ENCODE data around the gene LGR6. TPM values are rescaled to one million over a fixed set of nuclear protein-coding genes. Genes with fewer than 3 reads are reported as not detected.
"Not testable (repeated sequence)": the region's sequence is repeated elsewhere in the genome, so short reads cannot be mapped to it uniquely, and the experiment has no call there.

Gene LGR6
- total RNA-seq, 2 experiments from 2014 or later: 0.26 TPM; not detected in 1

- CTCF ChIA-PET: interaction anchor here (1.2 to 3.7 kb wide), 9 partner anchors 8 to 132 kb away, joined by 3 to 28 read pairs (median 8); partner anchors contain the start of gene PTPN7
- no peaks in the 10 kb centered on the region for H3K36me3 Mint-ChIP-seq
- peaks cover 2% of the 10 kb centered on the region for H3K27me3 Mint-ChIP-seq
- no peak overlapping the region for H3K4me3 Mint-ChIP-seq
- DNase-seq: no peak
- H3K9me3 Mint-ChIP-seq (ENCODE audit: low read depth): no peaks in the 10 kb centered on the region
- ATAC-seq: no peak
- peaks cover 7% of the 10 kb centered on the region for H3K4me1 Mint-ChIP-seq
- no peak overlapping the region for H3K27ac Mint-ChIP-seq
Measured at GRCh38 chr1:202187697-202188407, 5.7 kb upstream of the LGR6 start.

GRCh38 chr1:202189001-202189790 lies 4.4 kb upstream of the LGR6 start:
- Mint-ChIP-seq H3K27me3 (peaks cover 9% of the 10 kb centered on the region), H3K27ac (no peak overlapping the region), H3K4me1 (peaks cover 4% of the 10 kb centered on the region), H3K36me3 (no peaks in the 10 kb centered on the region), H3K4me3 (no peak overlapping the region), H3K9me3 (ENCODE audit: low read depth) (no peaks in the 10 kb centered on the region)
- ATAC-seq (peak; percentile 79), DNase-seq (peak; percentile 83)
- CTCF ChIA-PET: interaction anchor here (0.7 to 3.7 kb wide), 26 partner anchors 10 to 530 kb away, joined by 3 to 28 read pairs (median 5); partner anchors contain the start of gene UBE2T

GRCh38 chr1:202189918-202190715 lies 3.5 kb upstream of the LGR6 start:
- Mint-ChIP-seq H3K36me3 (no peaks in the 10 kb centered on the region), H3K4me1 (peaks cover 1% of the 10 kb centered on the region), H3K27ac (no peak overlapping the region), H3K4me3 (no peak overlapping the region), H3K9me3 (ENCODE audit: low read depth) (no peaks in the 10 kb centered on the region), H3K27me3 (peaks cover 18% of the 10 kb centered on the region)
- DNase-seq (no peak), ATAC-seq (no peak)
- CTCF ChIA-PET: interaction anchor here (0.8 to 3.7 kb wide), 22 partner anchors 10 to 530 kb away, joined by 3 to 28 read pairs (median 6); partner anchors contain the start of gene UBE2T

- CTCF ChIA-PET: interaction anchor here (1.8 to 2.9 kb wide), 3 partner anchors 123 to 528 kb away, joined by 3 to 50 read pairs (median 9); no protein-coding TSS in a partner anchor
- not testable (repeated sequence) for ATAC-seq; H3K4me3 Mint-ChIP-seq; H3K9me3 Mint-ChIP-seq (ENCODE audit: low read depth); H3K27ac Mint-ChIP-seq; H3K4me1 Mint-ChIP-seq; H3K36me3 Mint-ChIP-seq; DNase-seq
- peaks cover 28% of the 10 kb centered on the region for H3K27me3 Mint-ChIP-seq
Measured at GRCh38 chr1:202191391-202191790, 2.2 kb upstream of the LGR6 start.

GRCh38 chr1:202192770-202193613 lies 607 bp upstream of the LGR6 start:
- H3K36me3 Mint-ChIP-seq: no peaks in the 10 kb centered on the region
- H3K27ac Mint-ChIP-seq: no peak overlapping the region
- DNase-seq: peak; percentile 69
- no peak overlapping the region for H3K4me3 Mint-ChIP-seq
- peak; percentile 54 for ATAC-seq
- H3K4me1 Mint-ChIP-seq: peaks cover 3% of the 10 kb centered on the region
- H3K27me3 Mint-ChIP-seq: peaks cover 33% of the 10 kb centered on the region
- no peaks in the 10 kb centered on the region for H3K9me3 Mint-ChIP-seq (ENCODE audit: low read depth)
- CTCF ChIA-PET: interaction anchor here (0.9 to 3.4 kb wide), 40 partner anchors 8 to 527 kb away, joined by 3 to 50 read pairs (median 5); partner anchors contain the start of gene UBE2T

- Mint-ChIP-seq H3K36me3 (no peaks in the 10 kb centered on the region), H3K27me3 (peaks cover 42% of the 10 kb centered on the region), H3K9me3 (ENCODE audit: low read depth) (no peaks in the 10 kb centered on the region), H3K4me1 (peaks cover 7% of the 10 kb centered on the region), H3K4me3 (no peak overlapping the region), H3K27ac (no peak overlapping the region)
- ATAC-seq (no peak), DNase-seq (no peak)
- CTCF ChIA-PET: interaction anchor here (1.9 to 3.4 kb wide), 7 partner anchors 8 to 525 kb away, joined by 5 to 50 read pairs (median 15); no protein-coding TSS in a partner anchor
Measured at GRCh38 chr1:202194328-202194648, 689 bp downstream of the LGR6 start.

- Mint-ChIP-seq H3K4me3 (no peak overlapping the region), H3K4me1 (peaks cover 17% of the 10 kb centered on the region), H3K27me3 (peaks cover 47% of the 10 kb centered on the region), H3K9me3 (ENCODE audit: low read depth) (no peaks in the 10 kb centered on the region), H3K36me3 (no peaks in the 10 kb centered on the region), H3K27ac (no peak overlapping the region)
- no peak for DNase-seq
- no peak for ATAC-seq
- CTCF ChIA-PET: no interaction called here
Measured at GRCh38 chr1:202197653-202198365, 4.2 kb downstream of the LGR6 start.

GRCh38 chr1:202198366-202198724 lies 4.7 kb downstream of the LGR6 start:
- peaks cover 46% of the 10 kb centered on the region for H3K27me3 Mint-ChIP-seq
- ATAC-seq: no peak
- no peaks in the 10 kb centered on the region for H3K36me3 Mint-ChIP-seq
- no peak overlapping the region for H3K4me3 Mint-ChIP-seq
- peaks cover 17% of the 10 kb centered on the region for H3K4me1 Mint-ChIP-seq
- H3K27ac Mint-ChIP-seq: no peak overlapping the region
- no peaks in the 10 kb centered on the region for H3K9me3 Mint-ChIP-seq (ENCODE audit: low read depth)
- CTCF ChIA-PET: no interaction called here
- no peak for DNase-seq

- ATAC-seq: no peak
- CTCF ChIA-PET: interaction anchor here (1.2 to 1.5 kb wide), 3 partner anchors 10 to 15 kb away, joined by 3 to 10 read pairs (median 4); no protein-coding TSS in a partner anchor
Measured at GRCh38 chr1:202199040-202199889, 5.7 kb downstream of the LGR6 start.

GRCh38 chr1:202200112-202200548 lies 6.5 kb downstream of the LGR6 start:
- Mint-ChIP-seq H3K27ac (no peak overlapping the region), H3K36me3 (no peaks in the 10 kb centered on the region), H3K9me3 (ENCODE audit: low read depth) (no peaks in the 10 kb centered on the region), H3K27me3 (peaks cover 31% of the 10 kb centered on the region), H3K4me1 (peaks cover 16% of the 10 kb centered on the region), H3K4me3 (no peak overlapping the region)
- CTCF ChIA-PET: interaction anchor here (1.2 to 1.5 kb wide), 3 partner anchors 11 to 16 kb away, joined by 3 to 10 read pairs (median 4); no protein-coding TSS in a partner anchor
- no peak for DNase-seq
- ATAC-seq: no peak

More at GRCh38 chr1:202199040-202199889, 5.7 kb downstream of the LGR6 start:
- no peak overlapping the region for H3K4me3 Mint-ChIP-seq
- no peaks in the 10 kb centered on the region for H3K9me3 Mint-ChIP-seq (ENCODE audit: low read depth)
- H3K27ac Mint-ChIP-seq: no peak overlapping the region
- H3K4me1 Mint-ChIP-seq: peaks cover 16% of the 10 kb centered on the region
- no peaks in the 10 kb centered on the region for H3K36me3 Mint-ChIP-seq
- no peak for DNase-seq
- H3K27me3 Mint-ChIP-seq: peaks cover 39% of the 10 kb centered on the region

GRCh38 chr1:202200669-202201068 lies 7.1 kb downstream of the LGR6 start:
- H3K4me3 Mint-ChIP-seq: no peak overlapping the region
- H3K4me1 Mint-ChIP-seq: peaks cover 16% of the 10 kb centered on the region
- H3K36me3 Mint-ChIP-seq: no peaks in the 10 kb centered on the region
- H3K27me3 Mint-ChIP-seq: peaks cover 26% of the 10 kb centered on the region
- no peak for ATAC-seq
- no peak overlapping the region for H3K27ac Mint-ChIP-seq
- no peaks in the 10 kb centered on the region for H3K9me3 Mint-ChIP-seq (ENCODE audit: low read depth)
- no peak for DNase-seq
- CTCF ChIA-PET: interaction anchor here (1.3 to 1.5 kb wide), 2 partner anchors 8 to 17 kb away, joined by 4 read pairs; no protein-coding TSS in a partner anchor
